ENCODE measurements around the gene DLG2.

The DLG2 gene

GRCh38 chr11:84035645-84036044 lies 1591.5 kb downstream of the DLG2 start:
- DNase-seq, result no peak

GRCh38 chr11:84034484-84034883 lies 1592.7 kb downstream of the DLG2 start:
- no peak for DNase-seq

GRCh38 chr11:84024266-84024665 lies 1602.9 kb downstream of the DLG2 start:
- DNase-seq, result no peak

- no peak for DNase-seq
Observed at GRCh38 chr11:84022695-84023094, 1604.4 kb downstream of the DLG2 start.

- DNase-seq, result no peak
Observed at GRCh38 chr11:84022201-84022600, 1604.9 kb downstream of the DLG2 start.

- no peak for DNase-seq
Observed at GRCh38 chr11:84021291-84021690, 1605.9 kb downstream of the DLG2 start.

GRCh38 chr11:84019571-84020194 lies 1607.5 kb downstream of the DLG2 start:
- no peak for DNase-seq

- DNase-seq, result no peak
Observed at GRCh38 chr11:84014539-84014938, 1612.6 kb downstream of the DLG2 start.

- DNase-seq, result no peak
Observed at GRCh38 chr11:84012171-84012826, 1614.8 kb downstream of the DLG2 start.

- no peak for DNase-seq
Observed at GRCh38 chr11:84003181-84003580, 1624.0 kb downstream of the DLG2 start.

GRCh38 chr11:83998921-83999320 lies 1628.2 kb downstream of the DLG2 start:
- no peak for DNase-seq

GRCh38 chr11:83990160-83990733 lies 1636.9 kb downstream of the DLG2 start:
- DNase-seq, result no peak

- no peak for DNase-seq
Observed at GRCh38 chr11:83982825-83983224, 1644.3 kb downstream of the DLG2 start.

GRCh38 chr11:83979593-83979992 lies 1647.6 kb downstream of the DLG2 start:
- no peak for DNase-seq

- DNase-seq, result no peak
Observed at GRCh38 chr11:83978942-83979341, 1648.2 kb downstream of the DLG2 start.

GRCh38 chr11:83976086-83976485 lies 1651.1 kb downstream of the DLG2 start:
- DNase-seq, result no peak

GRCh38 chr11:83972536-83972935 lies 1654.6 kb downstream of the DLG2 start:
- DNase-seq, result no peak

GRCh38 chr11:83971063-83971462 lies 1656.1 kb downstream of the DLG2 start:
- no peak for DNase-seq

- no peak for DNase-seq
Observed at GRCh38 chr11:83970061-83970671, 1657.0 kb downstream of the DLG2 start.

- DNase-seq, result no peak
Observed at GRCh38 chr11:83957038-83957900, 1669.9 kb downstream of the DLG2 start.

GRCh38 chr11:83956119-83956697 lies 1670.9 kb downstream of the DLG2 start:
- no peak for DNase-seq

- no peak for DNase-seq
Observed at GRCh38 chr11:83954780-83955179, 1672.4 kb downstream of the DLG2 start.

- DNase-seq, result no peak
Observed at GRCh38 chr11:83951521-83951920, 1675.6 kb downstream of the DLG2 start.

Data from SHP77 treated with DMSO at 0.1 percent for 48 hours (cell line).